SK-N-SH treated with all-trans-retinoic acid at 6 μM for 48 hours (cell line): ENCODE measurements around the gene MNAT1.

ENCODE experiments used
- ATAC-seq: fragments of 200-7000 bp; cut with Tn5 transposase; 3 replicates; pipeline ENCODE4 v1.9.1; 2020; ENCODE audit warnings: mild to moderate bottlenecking, moderate library complexity
- ARNTL ChIP-seq: fragments of 450-650 bp; formaldehyde crosslinking; IDR thresholded peaks from 2 replicates; pipeline ENCODE4 v1.5.0; 2020; ENCODE audit warnings: low read depth, mild to moderate bottlenecking, moderate library complexity, borderline replicate concordance
- BACH2 ChIP-seq: fragments of 250-450 bp; sonication (Bioruptor Pico); IDR thresholded peaks from 2 replicates; pipeline ENCODE4 v1.9.0; 2021; ENCODE audit warnings: mild to moderate bottlenecking, borderline replicate concordance
- CSDC2 ChIP-seq: fragments of 250-450 bp; sonication (Bioruptor Pico); IDR thresholded peaks from 2 replicates; pipeline ENCODE4 v1.5.0; 2020; ENCODE audit warnings: mild to moderate bottlenecking, moderate library complexity
- ESRRG ChIP-seq: fragments of 250-450 bp; sonication (Bioruptor Pico); IDR thresholded peaks from 2 replicates; pipeline ENCODE4 v1.6.1; 2021; ENCODE audit warnings: mild to moderate bottlenecking
- GLIS3 ChIP-seq: fragments of 250-450 bp; sonication (Bioruptor Pico); IDR thresholded peaks from 2 replicates; pipeline ENCODE4 v1.5.0; 2020; ENCODE audit warnings: mild to moderate bottlenecking, moderate library complexity
- ISL1 ChIP-seq: fragments of 250-450 bp; sonication (Bioruptor Pico); IDR thresholded peaks from 2 replicates; pipeline ENCODE4 v2.1.2; 2022; ENCODE audit warnings: mild to moderate bottlenecking, moderate library complexity
- OSR1 ChIP-seq: fragments of 250-450 bp; sonication (Bioruptor Pico); IDR thresholded peaks from 2 replicates; pipeline ENCODE4 v1.8.0; 2022; ENCODE audit warnings: moderate library complexity, mild to moderate bottlenecking, inconsistent platforms
- PPARA ChIP-seq: fragments of 250-450 bp; sonication (Bioruptor Pico); IDR thresholded peaks from 2 replicates; pipeline ENCODE4 v1.5.0; 2020; ENCODE audit warnings: mild to moderate bottlenecking, borderline replicate concordance
- SNAI2 ChIP-seq: fragments of 250-450 bp; sonication (Bioruptor Pico); IDR thresholded peaks from 2 replicates; pipeline ENCODE4 v1.5.0; 2020; ENCODE audit warnings: mild to moderate bottlenecking, moderate library complexity
- TCF4 ChIP-seq: fragments of 250-450 bp; sonication (Bioruptor Pico); IDR thresholded peaks from 2 replicates; pipeline ENCODE4 v1.8.0; 2021; ENCODE audit warnings: mild to moderate bottlenecking, moderate library complexity, borderline replicate concordance
- TOX ChIP-seq: fragments of 250-450 bp; sonication (Bioruptor Pico); IDR thresholded peaks from 2 replicates; pipeline ENCODE4 v1.8.0; 2021; ENCODE audit warnings: mild to moderate bottlenecking, moderate library complexity, borderline replicate concordance
- ZC3H10 ChIP-seq: fragments of 250-450 bp; sonication (Bioruptor Pico); IDR thresholded peaks from 2 replicates; pipeline ENCODE4 v1.5.1; 2021; ENCODE audit warnings: mild to moderate bottlenecking, moderate library complexity
- ZNF565 ChIP-seq: fragments of 450-650 bp; formaldehyde crosslinking; conservative IDR thresholded peaks from 2 replicates; pipeline ENCODE4 v1.5.0; 2020; ENCODE audit warnings: low read depth, mild to moderate bottlenecking, moderate library complexity
- ZNF70 ChIP-seq: fragments of 450-650 bp; formaldehyde crosslinking; IDR thresholded peaks from 2 replicates; pipeline ENCODE4 v1.5.0; 2020; ENCODE audit warnings: mild to moderate bottlenecking, moderate library complexity
- TF ChIP-seq, protein P1 (sequence below): fragments of 250-450 bp; sonication (Bioruptor Pico); IDR thresholded peaks from 2 replicates; pipeline ENCODE4 v1.8.0; 2021; ENCODE audit warnings: low read depth, mild to moderate bottlenecking, moderate library complexity, borderline replicate concordance
- TF ChIP-seq, protein P2 (sequence below): fragments of 250-450 bp; sonication (Bioruptor Pico); IDR thresholded peaks from 2 replicates; pipeline ENCODE4 v1.5.1; 2021; ENCODE audit warnings: mild to moderate bottlenecking, moderate library complexity
- TF ChIP-seq, protein P3 (sequence below): fragments of 250-450 bp; sonication (Bioruptor Pico); IDR thresholded peaks from 2 replicates; pipeline ENCODE4 v1.8.0; 2020; ENCODE audit warnings: mild to moderate bottlenecking, moderate library complexity, borderline replicate concordance
- TF ChIP-seq, protein P4 (sequence below): fragments of 250-450 bp; sonication (Bioruptor Pico); IDR thresholded peaks from 2 replicates; pipeline ENCODE4 v1.5.1; 2020; ENCODE audit warnings: low read depth, mild to moderate bottlenecking, moderate library complexity
- TF ChIP-seq, protein P5 (sequence below): fragments of 250-450 bp; sonication (Bioruptor Pico); IDR thresholded peaks from 2 replicates; pipeline ENCODE4 v1.5.0; 2020; ENCODE audit warnings: mild to moderate bottlenecking, moderate library complexity

The MNAT1 gene

DNA sequence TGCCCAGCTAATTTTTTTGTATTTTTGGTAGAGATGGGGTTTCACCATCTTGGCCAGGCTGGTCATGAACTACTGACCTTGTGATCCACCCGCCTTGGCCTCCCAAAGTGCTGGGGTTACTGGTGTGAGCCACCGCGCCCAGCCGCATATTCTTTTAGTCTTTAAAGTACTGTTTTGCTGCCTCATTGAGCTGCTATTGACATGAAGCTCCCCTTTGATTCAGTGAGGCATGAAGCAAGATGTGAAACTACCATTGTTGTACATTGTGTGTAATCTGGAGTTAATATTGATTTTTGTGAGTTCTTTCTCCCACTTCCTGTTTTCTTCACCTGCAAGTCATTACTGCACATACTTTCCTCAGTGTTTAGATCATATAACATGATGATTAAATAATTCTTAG lies 80.8 kb downstream of the MNAT1 start:
- TF ChIP-seq GLIS3 (no peak), SNAI2 (CRISPR knock-in tag) (no peak), OSR1 (CRISPR knock-in tag) (no peak), PPARA (no peak), TCF4 (no peak), ZC3H10 (CRISPR knock-in tag) (no peak), ZNF565 (no peak), TOX (CRISPR knock-in tag) (no peak)
- TF ChIP-seq, protein P1, sequence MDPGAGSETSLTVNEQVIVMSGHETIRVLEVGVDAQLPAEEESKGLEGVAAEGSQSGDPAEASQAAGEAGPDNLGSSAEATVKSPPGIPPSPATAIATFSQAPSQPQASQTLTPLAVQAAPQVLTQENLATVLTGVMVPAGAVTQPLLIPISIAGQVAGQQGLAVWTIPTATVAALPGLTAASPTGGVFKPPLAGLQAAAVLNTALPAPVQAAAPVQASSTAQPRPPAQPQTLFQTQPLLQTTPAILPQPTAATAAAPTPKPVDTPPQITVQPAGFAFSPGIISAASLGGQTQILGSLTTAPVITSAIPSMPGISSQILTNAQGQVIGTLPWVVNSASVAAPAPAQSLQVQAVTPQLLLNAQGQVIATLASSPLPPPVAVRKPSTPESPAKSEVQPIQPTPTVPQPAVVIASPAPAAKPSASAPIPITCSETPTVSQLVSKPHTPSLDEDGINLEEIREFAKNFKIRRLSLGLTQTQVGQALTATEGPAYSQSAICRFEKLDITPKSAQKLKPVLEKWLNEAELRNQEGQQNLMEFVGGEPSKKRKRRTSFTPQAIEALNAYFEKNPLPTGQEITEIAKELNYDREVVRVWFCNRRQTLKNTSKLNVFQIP (CRISPR knock-in tag) = no peak
- ATAC-seq = no peak

DNA sequence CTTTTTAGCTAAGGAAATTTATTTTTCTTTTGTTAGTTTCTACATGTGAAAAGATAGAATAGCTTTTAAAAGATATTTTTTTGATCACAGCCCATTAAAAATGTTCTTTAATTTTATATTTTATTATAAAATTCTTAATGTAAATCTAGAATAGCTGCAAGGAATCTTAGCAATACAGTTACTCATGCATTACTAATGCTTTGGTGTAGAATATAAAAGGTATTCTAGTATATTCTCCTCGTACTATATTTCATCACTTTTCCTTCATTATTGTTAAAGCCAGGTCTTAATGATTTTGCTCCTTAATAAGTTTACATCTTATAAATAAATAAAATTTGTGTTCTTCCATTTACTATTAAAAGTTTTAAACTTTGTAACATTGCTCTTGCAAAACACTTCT lies 82.6 kb downstream of the MNAT1 start:
- TF ChIP-seq BACH2 (CRISPR knock-in tag) = no peak
- no peak for ATAC-seq

DNA sequence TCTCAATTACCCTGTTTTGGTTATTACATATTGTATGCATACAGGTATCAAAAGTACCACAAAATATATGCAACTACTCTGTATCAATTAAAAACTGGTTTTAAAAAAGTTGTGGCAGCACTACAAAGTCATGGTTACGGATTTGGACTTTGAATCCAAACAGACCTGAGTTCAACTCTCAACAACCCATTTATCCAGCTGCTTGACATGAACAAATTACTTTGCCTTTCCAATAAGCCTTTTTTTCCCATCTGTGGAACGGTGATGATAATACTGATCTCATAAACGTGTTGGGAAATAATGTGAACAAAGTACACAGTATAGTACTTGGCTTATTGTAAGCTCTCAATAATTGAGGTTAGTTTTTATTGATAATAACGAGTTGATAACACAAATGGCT lies 85.0 kb downstream of the MNAT1 start:
- TF ChIP-seq ZNF565 = no peak
- no peak for TF ChIP-seq CSDC2 (CRISPR knock-in tag)
- no peak for TF ChIP-seq ARNTL (CRISPR knock-in tag)
- TF ChIP-seq, protein P2, sequence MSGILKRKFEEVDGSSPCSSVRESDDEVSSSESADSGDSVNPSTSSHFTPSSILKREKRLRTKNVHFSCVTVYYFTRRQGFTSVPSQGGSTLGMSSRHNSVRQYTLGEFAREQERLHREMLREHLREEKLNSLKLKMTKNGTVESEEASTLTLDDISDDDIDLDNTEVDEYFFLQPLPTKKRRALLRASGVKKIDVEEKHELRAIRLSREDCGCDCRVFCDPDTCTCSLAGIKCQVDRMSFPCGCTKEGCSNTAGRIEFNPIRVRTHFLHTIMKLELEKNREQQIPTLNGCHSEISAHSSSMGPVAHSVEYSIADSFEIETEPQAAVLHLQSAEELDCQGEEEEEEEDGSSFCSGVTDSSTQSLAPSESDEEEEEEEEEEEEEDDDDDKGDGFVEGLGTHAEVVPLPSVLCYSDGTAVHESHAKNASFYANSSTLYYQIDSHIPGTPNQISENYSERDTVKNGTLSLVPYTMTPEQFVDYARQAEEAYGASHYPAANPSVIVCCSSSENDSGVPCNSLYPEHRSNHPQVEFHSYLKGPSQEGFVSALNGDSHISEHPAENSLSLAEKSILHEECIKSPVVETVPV (CRISPR knock-in tag) = no peak
- TF ChIP-seq, all 23 proteins: peak for 0
- no peak for ATAC-seq

DNA sequence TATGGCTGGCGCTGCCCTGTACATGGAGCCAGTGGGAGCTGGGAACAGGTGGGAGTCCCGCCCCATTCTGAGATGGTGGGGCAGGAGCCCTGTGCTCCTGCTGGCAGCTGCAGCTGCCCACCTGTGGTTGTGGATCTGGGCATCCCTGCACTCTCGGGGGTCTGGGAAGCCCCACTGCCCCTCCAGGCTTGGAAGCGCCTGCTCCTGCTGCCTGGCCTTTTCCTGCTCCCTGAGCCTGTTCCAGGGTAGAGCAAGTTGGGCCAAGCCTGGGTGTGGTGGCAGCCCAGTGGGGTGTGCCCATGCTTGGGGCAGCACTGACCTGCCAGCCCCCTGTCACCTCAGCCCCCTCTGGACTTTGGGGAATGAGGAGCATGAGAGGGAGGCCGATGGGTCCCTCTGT lies 104.0 kb downstream of the MNAT1 start:
- TF ChIP-seq, protein P2 (CRISPR knock-in tag) = no peak
- TF ChIP-seq SNAI2 (CRISPR knock-in tag) (no peak), BACH2 (CRISPR knock-in tag) (no peak), TOX (CRISPR knock-in tag) (no peak), GLIS3 (no peak), OSR1 (CRISPR knock-in tag) (no peak), ARNTL (CRISPR knock-in tag) (no peak), TCF4 (no peak), ESRRG (CRISPR knock-in tag) (no peak), ZNF70 (CRISPR knock-in tag) (no peak), ISL1 (CRISPR knock-in tag) (no peak), ZC3H10 (CRISPR knock-in tag) (no peak), ZNF565 (no peak)
- TF ChIP-seq, protein P3, sequence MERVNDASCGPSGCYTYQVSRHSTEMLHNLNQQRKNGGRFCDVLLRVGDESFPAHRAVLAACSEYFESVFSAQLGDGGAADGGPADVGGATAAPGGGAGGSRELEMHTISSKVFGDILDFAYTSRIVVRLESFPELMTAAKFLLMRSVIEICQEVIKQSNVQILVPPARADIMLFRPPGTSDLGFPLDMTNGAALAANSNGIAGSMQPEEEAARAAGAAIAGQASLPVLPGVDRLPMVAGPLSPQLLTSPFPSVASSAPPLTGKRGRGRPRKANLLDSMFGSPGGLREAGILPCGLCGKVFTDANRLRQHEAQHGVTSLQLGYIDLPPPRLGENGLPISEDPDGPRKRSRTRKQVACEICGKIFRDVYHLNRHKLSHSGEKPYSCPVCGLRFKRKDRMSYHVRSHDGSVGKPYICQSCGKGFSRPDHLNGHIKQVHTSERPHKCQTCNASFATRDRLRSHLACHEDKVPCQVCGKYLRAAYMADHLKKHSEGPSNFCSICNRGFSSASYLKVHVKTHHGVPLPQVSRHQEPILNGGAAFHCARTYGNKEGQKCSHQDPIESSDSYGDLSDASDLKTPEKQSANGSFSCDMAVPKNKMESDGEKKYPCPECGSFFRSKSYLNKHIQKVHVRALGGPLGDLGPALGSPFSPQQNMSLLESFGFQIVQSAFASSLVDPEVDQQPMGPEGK = no peak
- TF ChIP-seq, protein P4, sequence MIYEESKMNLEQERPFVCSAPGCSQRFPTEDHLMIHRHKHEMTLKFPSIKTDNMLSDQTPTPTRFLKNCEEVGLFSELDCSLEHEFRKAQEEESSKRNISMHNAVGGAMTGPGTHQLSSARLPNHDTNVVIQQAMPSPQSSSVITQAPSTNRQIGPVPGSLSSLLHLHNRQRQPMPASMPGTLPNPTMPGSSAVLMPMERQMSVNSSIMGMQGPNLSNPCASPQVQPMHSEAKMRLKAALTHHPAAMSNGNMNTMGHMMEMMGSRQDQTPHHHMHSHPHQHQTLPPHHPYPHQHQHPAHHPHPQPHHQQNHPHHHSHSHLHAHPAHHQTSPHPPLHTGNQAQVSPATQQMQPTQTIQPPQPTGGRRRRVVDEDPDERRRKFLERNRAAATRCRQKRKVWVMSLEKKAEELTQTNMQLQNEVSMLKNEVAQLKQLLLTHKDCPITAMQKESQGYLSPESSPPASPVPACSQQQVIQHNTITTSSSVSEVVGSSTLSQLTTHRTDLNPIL = no peak
- TF ChIP-seq, protein P5, sequence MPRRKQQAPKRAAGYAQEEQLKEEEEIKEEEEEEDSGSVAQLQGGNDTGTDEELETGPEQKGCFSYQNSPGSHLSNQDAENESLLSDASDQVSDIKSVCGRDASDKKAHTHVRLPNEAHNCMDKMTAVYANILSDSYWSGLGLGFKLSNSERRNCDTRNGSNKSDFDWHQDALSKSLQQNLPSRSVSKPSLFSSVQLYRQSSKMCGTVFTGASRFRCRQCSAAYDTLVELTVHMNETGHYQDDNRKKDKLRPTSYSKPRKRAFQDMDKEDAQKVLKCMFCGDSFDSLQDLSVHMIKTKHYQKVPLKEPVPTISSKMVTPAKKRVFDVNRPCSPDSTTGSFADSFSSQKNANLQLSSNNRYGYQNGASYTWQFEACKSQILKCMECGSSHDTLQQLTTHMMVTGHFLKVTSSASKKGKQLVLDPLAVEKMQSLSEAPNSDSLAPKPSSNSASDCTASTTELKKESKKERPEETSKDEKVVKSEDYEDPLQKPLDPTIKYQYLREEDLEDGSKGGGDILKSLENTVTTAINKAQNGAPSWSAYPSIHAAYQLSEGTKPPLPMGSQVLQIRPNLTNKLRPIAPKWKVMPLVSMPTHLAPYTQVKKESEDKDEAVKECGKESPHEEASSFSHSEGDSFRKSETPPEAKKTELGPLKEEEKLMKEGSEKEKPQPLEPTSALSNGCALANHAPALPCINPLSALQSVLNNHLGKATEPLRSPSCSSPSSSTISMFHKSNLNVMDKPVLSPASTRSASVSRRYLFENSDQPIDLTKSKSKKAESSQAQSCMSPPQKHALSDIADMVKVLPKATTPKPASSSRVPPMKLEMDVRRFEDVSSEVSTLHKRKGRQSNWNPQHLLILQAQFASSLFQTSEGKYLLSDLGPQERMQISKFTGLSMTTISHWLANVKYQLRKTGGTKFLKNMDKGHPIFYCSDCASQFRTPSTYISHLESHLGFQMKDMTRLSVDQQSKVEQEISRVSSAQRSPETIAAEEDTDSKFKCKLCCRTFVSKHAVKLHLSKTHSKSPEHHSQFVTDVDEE = no peak
- TF ChIP-seq, protein P1 (CRISPR knock-in tag) = no peak
- no peak for ATAC-seq
